GM21360 (cell line): ENCODE results near the gene LRRC2.

Experiments used
- ATAC-seq: cut with Tn5 transposase; IDR thresholded peaks from one replicate; pipeline ENCODE4 v1.9.1; 2021; ENCODE audit warnings: mild to moderate bottlenecking, moderate library complexity; ENCODE audit not compliant: unreplicated experiment

LRRC2 gene

GRCh38 chr3:46482632-46483350 lies 83.3 kb downstream of the LRRC2 start:
- no peak for ATAC-seq

- no peak for ATAC-seq
Measured at GRCh38 chr3:46481636-46482035, 84.5 kb downstream of the LRRC2 start.

- ATAC-seq, result no peak
Measured at GRCh38 chr3:46480491-46481195, 85.5 kb downstream of the LRRC2 start.

GRCh38 chr3:46479696-46480095 lies 86.4 kb downstream of the LRRC2 start:
- ATAC-seq, result no peak

- ATAC-seq, result no peak
Measured at GRCh38 chr3:46479021-46479420, 87.1 kb downstream of the LRRC2 start.

- no peak for ATAC-seq
Measured at GRCh38 chr3:46478341-46478740, 87.8 kb downstream of the LRRC2 start.

- no peak for ATAC-seq
Measured at GRCh38 chr3:46477756-46478155, 88.3 kb downstream of the LRRC2 start.

GRCh38 chr3:46477145-46477544 lies 89.0 kb downstream of the LRRC2 start:
- no peak for ATAC-seq

- no peak for ATAC-seq
Measured at GRCh38 chr3:46472736-46473135, 93.4 kb downstream of the LRRC2 start.

GRCh38 chr3:46471371-46471914 lies 94.7 kb downstream of the LRRC2 start:
- ATAC-seq, result no peak

GRCh38 chr3:46470831-46471230 lies 95.3 kb downstream of the LRRC2 start:
- no peak for ATAC-seq

- no peak for ATAC-seq
Measured at GRCh38 chr3:46469680-46470357, 96.3 kb downstream of the LRRC2 start.

- no peak for ATAC-seq
Measured at GRCh38 chr3:46468753-46469600, 97.1 kb downstream of the LRRC2 start.

- no peak for ATAC-seq
Measured at GRCh38 chr3:46467562-46467961, 98.5 kb downstream of the LRRC2 start.

GRCh38 chr3:46466871-46467403 lies 99.2 kb downstream of the LRRC2 start:
- no peak for ATAC-seq

GRCh38 chr3:46466273-46466672 lies 99.8 kb downstream of the LRRC2 start:
- no peak for ATAC-seq
